Vagina (tissue), 2 donors: Measurements from ENCODE around the gene PPP1R3C.

Experiments used
- CTCF ChIP-seq, 3 experiments: fragments of 450-650 bp in 2 of 3; fragments of 200-600 bp in 1 of 3; sonication (generic) in 1 of 3; IDR thresholded peaks; one replicate each; pipeline ENCODE4 v1.5.1; 2017 to 2019; ENCODE audit warnings: antibody characterized with exemption in 3 of 3, mild to moderate bottlenecking in 2 of 3, moderate library complexity in 2 of 3
- POLR2A ChIP-seq, 2 donors: fragments of 450-650 bp; IDR thresholded peaks; one replicate each; pipeline ENCODE4 v1.6.1; 2017; ENCODE audit warnings: antibody characterized with exemption in 2 of 2, mild to moderate bottlenecking in 2 of 2, moderate library complexity in 2 of 2

- TF ChIP-seq POLR2A (IDR thresholded peaks at IDR 0.05) (no peak), CTCF (IDR thresholded peaks at IDR 0.05) (no peak)
These were observed 16.7 kb downstream of the PPP1R3C start for GRCh38 chr10:91616137-91616536.
